ENCODE data around the gene PTPRN2.
"Not testable (repeated sequence)": the region's sequence is repeated elsewhere in the genome, so short reads cannot be mapped to it uniquely, and the experiment has no call there.

Gene PTPRN2

GRCh38 chr7:157602156-157602555, 985.5 kb downstream of the PTPRN2 start:
- no peak for DNase-seq (ENCODE audit: low spot score)

- DNase-seq (ENCODE audit: low spot score) = no peak
Observed at GRCh38 chr7:157601530-157601929, 986.1 kb downstream of the PTPRN2 start.

- no peak for DNase-seq (ENCODE audit: low spot score)
Observed at GRCh38 chr7:157599491-157599890, 988.1 kb downstream of the PTPRN2 start.

- no peak for DNase-seq (ENCODE audit: low spot score)
Observed at GRCh38 chr7:157597562-157597961, 990.1 kb downstream of the PTPRN2 start.

- DNase-seq (ENCODE audit: low spot score) = no peak
Observed at GRCh38 chr7:157596881-157597280, 990.7 kb downstream of the PTPRN2 start.

GRCh38 chr7:157596471-157596870, 991.2 kb downstream of the PTPRN2 start:
- no peak for DNase-seq (ENCODE audit: low spot score)

GRCh38 chr7:157596026-157596425, 991.6 kb downstream of the PTPRN2 start:
- no peak for DNase-seq (ENCODE audit: low spot score)

- DNase-seq (ENCODE audit: low spot score) = no peak
Observed at GRCh38 chr7:157595086-157595855, 992.4 kb downstream of the PTPRN2 start.

GRCh38 chr7:157594306-157594705, 993.3 kb downstream of the PTPRN2 start:
- no peak for DNase-seq (ENCODE audit: low spot score)

- no peak for DNase-seq (ENCODE audit: low spot score)
Observed at GRCh38 chr7:157593541-157593940, 994.1 kb downstream of the PTPRN2 start.

GRCh38 chr7:157592636-157593320, 994.8 kb downstream of the PTPRN2 start:
- DNase-seq (ENCODE audit: low spot score) = not testable (repeated sequence)

- DNase-seq (ENCODE audit: low spot score) = no peak
Observed at GRCh38 chr7:157590526-157590925, 997.1 kb downstream of the PTPRN2 start.

- DNase-seq (ENCODE audit: low spot score) = no peak
Observed at GRCh38 chr7:157589680-157590079, 997.9 kb downstream of the PTPRN2 start.

GRCh38 chr7:157587805-157588560, 999.6 kb downstream of the PTPRN2 start:
- no peak for DNase-seq (ENCODE audit: low spot score)

GRCh38 chr7:157587051-157587804, 1000.4 kb downstream of the PTPRN2 start:
- DNase-seq (ENCODE audit: low spot score) = no peak

- DNase-seq (ENCODE audit: low spot score) = no peak
Observed at GRCh38 chr7:157586426-157586955, 1001.1 kb downstream of the PTPRN2 start.

- DNase-seq (ENCODE audit: low spot score) = no peak
Observed at GRCh38 chr7:157585113-157585861, 1002.3 kb downstream of the PTPRN2 start.

GRCh38 chr7:157584420-157584819, 1003.2 kb downstream of the PTPRN2 start:
- no peak for DNase-seq (ENCODE audit: low spot score)

- no peak for DNase-seq (ENCODE audit: low spot score)
Observed at GRCh38 chr7:157581740-157582139, 1005.9 kb downstream of the PTPRN2 start.

GRCh38 chr7:157580324-157580723, 1007.3 kb downstream of the PTPRN2 start:
- no peak for DNase-seq (ENCODE audit: low spot score)

- DNase-seq (ENCODE audit: low spot score) = no peak
Observed at GRCh38 chr7:157579425-157579824, 1008.2 kb downstream of the PTPRN2 start.
